ENCODE results near the gene SLC35G2. TPM values are rescaled to one million over a fixed set of nuclear protein-coding genes. Genes with fewer than 3 reads are reported as not detected.

The SLC35G2 gene
- total RNA-seq, 1 donor from 2014 or later = 7.1 TPM

- H3K4me1 Mint-ChIP-seq (ENCODE audit: unreplicated experiment) = peaks cover 37% of the 10 kb centered on the region
- H3K27me3 Mint-ChIP-seq (ENCODE audit: unreplicated experiment) = no peaks in the 10 kb centered on the region
- peak overlapping the region; percentile 38 for H3K4me3 Mint-ChIP-seq (ENCODE audit: unreplicated experiment)
- no peak for TF ChIP-seq CTCF (IDR thresholded peaks at IDR 0.05)
- H3K9me3 Mint-ChIP-seq (ENCODE audit: unreplicated experiment) = peaks cover under 1% of the 10 kb centered on the region
- DNase-seq (ENCODE audit: extremely low spot score, unreplicated experiment) = no peak
- no peaks in the 10 kb centered on the region for H3K36me3 Mint-ChIP-seq (ENCODE audit: unreplicated experiment)
- peak overlapping the region; percentile 87 for H3K27ac Mint-ChIP-seq (ENCODE audit: unreplicated experiment)
Observed at GRCh38 chr3:136817448-136817847, 1.5 kb upstream of the SLC35G2 start.

GRCh38 chr3:136818191-136818768 is 646 bp upstream of the SLC35G2 start:
- Mint-ChIP-seq H3K36me3 (ENCODE audit: unreplicated experiment) (peaks cover 8% of the 10 kb centered on the region), H3K4me1 (ENCODE audit: unreplicated experiment) (peaks cover 37% of the 10 kb centered on the region), H3K9me3 (ENCODE audit: unreplicated experiment) (peaks cover 7% of the 10 kb centered on the region), H3K27ac (ENCODE audit: unreplicated experiment) (peak overlapping the region; percentile 87), H3K27me3 (ENCODE audit: unreplicated experiment) (no peaks in the 10 kb centered on the region), H3K4me3 (ENCODE audit: unreplicated experiment) (peak overlapping the region; percentile 89)
- peak; percentile 14 for TF ChIP-seq CTCF (IDR thresholded peaks at IDR 0.05)
- no peak for DNase-seq (ENCODE audit: extremely low spot score, unreplicated experiment)

GRCh38 chr3:136819392-136819730 is 435 bp downstream of the SLC35G2 start:
- no peak for DNase-seq (ENCODE audit: extremely low spot score, unreplicated experiment)
- TF ChIP-seq CTCF (IDR thresholded peaks at IDR 0.05) = no peak
- no peaks in the 10 kb centered on the region for H3K27me3 Mint-ChIP-seq (ENCODE audit: unreplicated experiment)
- peaks cover 12% of the 10 kb centered on the region for H3K36me3 Mint-ChIP-seq (ENCODE audit: unreplicated experiment)
- peak overlapping the region; percentile 89 for H3K4me3 Mint-ChIP-seq (ENCODE audit: unreplicated experiment)
- peak overlapping the region; percentile 94 for H3K27ac Mint-ChIP-seq (ENCODE audit: unreplicated experiment)
- H3K9me3 Mint-ChIP-seq (ENCODE audit: unreplicated experiment) = peaks cover 14% of the 10 kb centered on the region
- peaks cover 37% of the 10 kb centered on the region for H3K4me1 Mint-ChIP-seq (ENCODE audit: unreplicated experiment)

- no peak for DNase-seq (ENCODE audit: extremely low spot score, unreplicated experiment)
- Mint-ChIP-seq H3K27ac (ENCODE audit: unreplicated experiment) (peak overlapping the region; percentile 94), H3K4me3 (ENCODE audit: unreplicated experiment) (peak overlapping the region; percentile 89), H3K36me3 (ENCODE audit: unreplicated experiment) (peaks cover 12% of the 10 kb centered on the region), H3K4me1 (ENCODE audit: unreplicated experiment) (peaks cover 37% of the 10 kb centered on the region), H3K27me3 (ENCODE audit: unreplicated experiment) (no peaks in the 10 kb centered on the region), H3K9me3 (ENCODE audit: unreplicated experiment) (peaks cover 15% of the 10 kb centered on the region)
- no peak for TF ChIP-seq CTCF (IDR thresholded peaks at IDR 0.05)
Observed at GRCh38 chr3:136819731-136820679, 1.1 kb downstream of the SLC35G2 start.

- peaks cover 10% of the 10 kb centered on the region for H3K4me1 Mint-ChIP-seq (ENCODE audit: unreplicated experiment)
- H3K4me3 Mint-ChIP-seq (ENCODE audit: unreplicated experiment) = no peak overlapping the region
- no peak overlapping the region for H3K27ac Mint-ChIP-seq (ENCODE audit: unreplicated experiment)
- TF ChIP-seq CTCF (IDR thresholded peaks at IDR 0.05) = no peak
- peaks cover 9% of the 10 kb centered on the region for H3K9me3 Mint-ChIP-seq (ENCODE audit: unreplicated experiment)
- no peak for DNase-seq (ENCODE audit: extremely low spot score, unreplicated experiment)
- H3K36me3 Mint-ChIP-seq (ENCODE audit: unreplicated experiment) = peaks cover 7% of the 10 kb centered on the region
- no peaks in the 10 kb centered on the region for H3K27me3 Mint-ChIP-seq (ENCODE audit: unreplicated experiment)
Observed at GRCh38 chr3:136831461-136831860, 12.5 kb downstream of the SLC35G2 start.

All from osteocyte (in vitro differentiated cells).